HG02798 (cell line): Measurements from ENCODE around the gene PCIF1.

Source experiments
- ATAC-seq: cut with Tn5 transposase; IDR thresholded peaks from one replicate; pipeline ENCODE4 v1.9.1; 2021; ENCODE audit warnings: mild to moderate bottlenecking; ENCODE audit not compliant: unreplicated experiment, poor library complexity

PCIF1 gene

GRCh38 chr20:45963059-45964005 is 28.8 kb downstream of the PCIF1 start:
- no peak for ATAC-seq

GRCh38 chr20:45964006-45964400 is 29.5 kb downstream of the PCIF1 start:
- ATAC-seq = no peak

GRCh38 chr20:45965169-45966002 is 30.9 kb downstream of the PCIF1 start:
- peak; percentile 33 for ATAC-seq

- ATAC-seq = no peak
These were observed 33.1 kb downstream of the PCIF1 start for GRCh38 chr20:45967551-45968080.

- no peak for ATAC-seq
These were observed 33.7 kb downstream of the PCIF1 start for GRCh38 chr20:45968081-45968671.

- ATAC-seq = no peak
These were observed 34.6 kb downstream of the PCIF1 start for GRCh38 chr20:45968801-45969711.

GRCh38 chr20:45969712-45970634 is 35.5 kb downstream of the PCIF1 start:
- no peak for ATAC-seq

- no peak for ATAC-seq
These were observed 36.4 kb downstream of the PCIF1 start for GRCh38 chr20:45970646-45971424.

- peak; percentile 17 for ATAC-seq
These were observed 36.9 kb downstream of the PCIF1 start for GRCh38 chr20:45971425-45971674.

- ATAC-seq = peak; percentile 84
These were observed 37.4 kb downstream of the PCIF1 start, which contains the start of gene ZNF335 for GRCh38 chr20:45971675-45972499. ZNF335 (minus strand) TSS chr20:45972203; CDS start chr20:45971410, 793 bp downstream.

- no peak for ATAC-seq
These were observed 38.2 kb downstream of the PCIF1 start for GRCh38 chr20:45972500-45973183.

- ATAC-seq = no peak
These were observed 40.5 kb downstream of the PCIF1 start for GRCh38 chr20:45974896-45975565.

GRCh38 chr20:45975686-45976085 is 41.2 kb downstream of the PCIF1 start:
- ATAC-seq = no peak

- no peak for ATAC-seq
These were observed 41.6 kb downstream of the PCIF1 start for GRCh38 chr20:45976086-45976485.

GRCh38 chr20:45981261-45981660 is 46.8 kb downstream of the PCIF1 start:
- ATAC-seq = no peak

- ATAC-seq = no peak
These were observed 48.8 kb downstream of the PCIF1 start for GRCh38 chr20:45983279-45983743.
